OCI-LY1 (cell line): ENCODE data around the gene QPCT.

Source experiments
- H2AFZ ChIP-seq: fragments of 200-600 bp; sonication (generic), shearing (Covaris generic); 2 replicates; pipeline ENCODE4 v1.6.0; 2014; ENCODE audit warnings: antibody characterized with exemption, mild to moderate bottlenecking, low read length
- H3F3A ChIP-seq: fragments of 200-600 bp; sonication (generic), shearing (Covaris generic); 2 replicates; pipeline ENCODE4 v1.6.0; 2014; ENCODE audit warnings: mild to moderate bottlenecking, antibody characterized with exemption, low read length, moderate library complexity; ENCODE audit not compliant: insufficient read depth
- H3K27ac ChIP-seq: fragments of 200-600 bp; sonication (generic); 2 replicates; pipeline ENCODE4 v1.5.1; 2014; ENCODE audit warnings: low read length, mixed run types, mild to moderate bottlenecking, low read depth; ENCODE audit not compliant: poor library complexity, severe bottlenecking
- H3K27me3 ChIP-seq: fragments of 200-600 bp; sonication (generic); 2 replicates; pipeline ENCODE4 v1.6.0; 2014; ENCODE audit warnings: antibody characterized with exemption, mild to moderate bottlenecking, low read length, moderate library complexity; ENCODE audit not compliant: insufficient read depth
- H3K36me3 ChIP-seq: fragments of 200-600 bp; sonication (generic); 2 replicates; pipeline ENCODE4 v1.6.1; 2014; ENCODE audit warnings: mild to moderate bottlenecking, antibody characterized with exemption, low read length, moderate library complexity, mixed read lengths; ENCODE audit not compliant: insufficient read depth
- H3K4me1 ChIP-seq: fragments of 200-600 bp; sonication (generic); 2 replicates; pipeline ENCODE4 v1.5.1; 2014; ENCODE audit warnings: mild to moderate bottlenecking, low read length, moderate library complexity; ENCODE audit not compliant: insufficient read depth, severe bottlenecking
- H3K4me2 ChIP-seq: fragments of 200-600 bp; sonication (generic), shearing (Covaris generic); 2 replicates; pipeline ENCODE4 v1.6.1; 2014; ENCODE audit warnings: low read length
- H3K4me3 ChIP-seq: fragments of 200-600 bp; sonication (generic); 2 replicates; pipeline ENCODE4 v1.5.1; 2014; ENCODE audit warnings: low read length, low read depth, mild to moderate bottlenecking, mixed read lengths; ENCODE audit not compliant: poor library complexity, severe bottlenecking
- H3K79me2 ChIP-seq: fragments of 200-600 bp; shearing (Covaris generic); 2 replicates; pipeline ENCODE4 v1.6.1; 2016; ENCODE audit warnings: mixed run types, low read length, mixed read lengths; ENCODE audit not compliant: insufficient read depth
- H3K9ac ChIP-seq: fragments of 200-600 bp; sonication (generic), shearing (Covaris generic); 2 replicates; pipeline ENCODE4 v1.6.1; 2014; ENCODE audit warnings: mild to moderate bottlenecking, low read length, mixed read lengths
- H3K9me2 ChIP-seq: fragments of 200-600 bp; sonication (generic), shearing (Covaris generic); 2 replicates; pipeline ENCODE4 v1.6.1; 2014; ENCODE audit warnings: low read depth, mild to moderate bottlenecking, low read length, mixed read lengths
- H3K9me3 ChIP-seq: fragments of 200-600 bp; shearing (Covaris generic); 2 replicates; pipeline ENCODE4 v1.6.1; 2014; ENCODE audit warnings: low read length, mixed read lengths
- H4K20me1 ChIP-seq: fragments of 200-600 bp; sonication (generic), shearing (Covaris generic); 2 replicates; pipeline ENCODE4 v1.6.0; 2016; ENCODE audit warnings: mild to moderate bottlenecking, low read length; ENCODE audit not compliant: insufficient read depth
- CTCF ChIP-seq: fragments of 200-600 bp; sonication (generic), shearing (Covaris generic); IDR thresholded peaks from 2 replicates; pipeline ENCODE4 v1.5.1; 2017; ENCODE audit warnings: mild to moderate bottlenecking, antibody characterized with exemption, low read length, moderate library complexity, mixed read lengths
- EZH2 ChIP-seq: fragments of 200-600 bp; sonication (generic), shearing (Covaris generic); IDR thresholded peaks from 2 replicates; pipeline ENCODE4 v1.8.0; 2017; ENCODE audit warnings: borderline replicate concordance, mixed run types, mild to moderate bottlenecking, antibody characterized with exemption, low read length, moderate library complexity, mixed read lengths

Gene QPCT

GRCh38 chr2:37322368-37322767 is 22.1 kb upstream of the QPCT start:
- H3K79me2 ChIP-seq: peaks cover 66% of the 10 kb centered on the region
- H3F3A ChIP-seq: no peaks in the 10 kb centered on the region
- no peaks in the 10 kb centered on the region for H3K9me3 ChIP-seq
- H3K9ac ChIP-seq: peak overlapping the region; percentile 99
- peak overlapping the region; percentile 100 for H3K4me3 ChIP-seq
- H3K27ac ChIP-seq: peak overlapping the region; percentile 84
- H2AFZ ChIP-seq: no peak overlapping the region
- H3K36me3 ChIP-seq: peaks cover 36% of the 10 kb centered on the region
- H3K9me2 ChIP-seq: no peaks in the 10 kb centered on the region
- no peaks in the 10 kb centered on the region for H3K27me3 ChIP-seq
- TF ChIP-seq CTCF: no peak
- TF ChIP-seq EZH2: no peak
- no peaks in the 10 kb centered on the region; the same call in 1 of the 2 replicates for H4K20me1 ChIP-seq
- H3K4me1 ChIP-seq: peaks cover 77% of the 10 kb centered on the region
- H3K4me2 ChIP-seq: peak overlapping the region; percentile 78

- Histone ChIP-seq H3K36me3 (peaks cover 27% of the 10 kb centered on the region), H3K4me1 (peaks cover 68% of the 10 kb centered on the region), H4K20me1 (no peaks in the 10 kb centered on the region; the same call in 1 of the 2 replicates), H3K4me2 (peak overlapping the region; percentile 78), H3K27ac (peak overlapping the region; percentile 84), H2AFZ (no peak overlapping the region), H3K79me2 (peaks cover 57% of the 10 kb centered on the region), H3K27me3 (no peaks in the 10 kb centered on the region), H3K9me3 (no peaks in the 10 kb centered on the region), H3K9me2 (no peaks in the 10 kb centered on the region), H3F3A (no peaks in the 10 kb centered on the region), H3K9ac (peak overlapping the region; percentile 99), H3K4me3 (peak overlapping the region; percentile 100)
- no peak for TF ChIP-seq CTCF
- no peak for TF ChIP-seq EZH2
Measured at GRCh38 chr2:37323176-37323780, 21.2 kb upstream of the QPCT start.

GRCh38 chr2:37323781-37324535 is 20.5 kb upstream of the QPCT start:
- H3K4me2 ChIP-seq: peak overlapping the region; percentile 78
- H3K27ac ChIP-seq: peak overlapping the region; percentile 84
- H4K20me1 ChIP-seq: no peaks in the 10 kb centered on the region; the same call in 1 of the 2 replicates
- no peaks in the 10 kb centered on the region for H3K9me2 ChIP-seq
- peaks cover 51% of the 10 kb centered on the region for H3K79me2 ChIP-seq
- H3K9me3 ChIP-seq: no peaks in the 10 kb centered on the region
- 0 out of 2 replicates have a peak, but pooled peaks have one; percentile 2 for TF ChIP-seq CTCF
- TF ChIP-seq EZH2: no peak
- peaks cover 61% of the 10 kb centered on the region for H3K4me1 ChIP-seq
- H2AFZ ChIP-seq: 0 out of 2 replicates have a peak overlapping the region, but pooled peaks have one; percentile 16
- H3K36me3 ChIP-seq: peaks cover 27% of the 10 kb centered on the region
- H3K9ac ChIP-seq: peak overlapping the region; percentile 99
- H3K4me3 ChIP-seq: peak overlapping the region; percentile 100
- no peaks in the 10 kb centered on the region for H3F3A ChIP-seq
- no peaks in the 10 kb centered on the region for H3K27me3 ChIP-seq
